HG02840 (cell line): Measurements from ENCODE around the gene ARHGEF28.

Source experiments
- ATAC-seq: cut with Tn5 transposase; IDR thresholded peaks from one replicate; pipeline ENCODE4 v1.9.1; 2021; ENCODE audit warnings: mild to moderate bottlenecking, moderate library complexity, moderate number of reproducible peaks; ENCODE audit not compliant: unreplicated experiment, low FRiP score

The ARHGEF28 gene

GRCh38 chr5:73625944-73626811 lies at the start of gene ARHGEF28:
TSS of gene ARHGEF28 (plus strand) at chr5:73626196. CDS start at chr5:73684852, 58,656 bp downstream.
- no peak for ATAC-seq

- ATAC-seq: no peak
Measured at GRCh38 chr5:73582285-73583145, 43.5 kb upstream of the ARHGEF28 start.

- no peak for ATAC-seq
Measured at GRCh38 chr5:73587923-73588322, 38.1 kb upstream of the ARHGEF28 start.

- no peak for ATAC-seq
Measured at GRCh38 chr5:73591102-73591695, 34.8 kb upstream of the ARHGEF28 start.

GRCh38 chr5:73591698-73592501 lies 34.1 kb upstream of the ARHGEF28 start:
- ATAC-seq: no peak

- ATAC-seq: no peak
Measured at GRCh38 chr5:73592551-73592950, 33.4 kb upstream of the ARHGEF28 start.

GRCh38 chr5:73596705-73597328 lies 29.2 kb upstream of the ARHGEF28 start:
- no peak for ATAC-seq

- ATAC-seq: no peak
Measured at GRCh38 chr5:73599380-73599779, 26.6 kb upstream of the ARHGEF28 start.

- no peak for ATAC-seq
Measured at GRCh38 chr5:73603998-73604397, 22.0 kb upstream of the ARHGEF28 start.

- ATAC-seq: no peak
Measured at GRCh38 chr5:73605223-73606087, 20.5 kb upstream of the ARHGEF28 start.

GRCh38 chr5:73606206-73606753 lies 19.7 kb upstream of the ARHGEF28 start:
- ATAC-seq: no peak

- no peak for ATAC-seq
Measured at GRCh38 chr5:73607228-73607627, 18.8 kb upstream of the ARHGEF28 start.

- ATAC-seq: no peak
Measured at GRCh38 chr5:73612799-73613198, 13.2 kb upstream of the ARHGEF28 start.

- no peak for ATAC-seq
Measured at GRCh38 chr5:73615085-73615484, 10.9 kb upstream of the ARHGEF28 start.

GRCh38 chr5:73615947-73616346 lies 10.0 kb upstream of the ARHGEF28 start:
- no peak for ATAC-seq

- no peak for ATAC-seq
Measured at GRCh38 chr5:73617510-73618279, 8.3 kb upstream of the ARHGEF28 start.

GRCh38 chr5:73619606-73620333 lies 6.2 kb upstream of the ARHGEF28 start:
- ATAC-seq: no peak
